Endodermal cell (in vitro differentiated cells): Measurements from ENCODE around the gene DGKD. TPM values are rescaled to one million over a fixed set of nuclear protein-coding genes. Genes with fewer than 3 reads are reported as not detected.

Experiments
- DNase-seq: peaks from one replicate; pipeline ENCODE4 v3.0.0-alpha.2; 2017
- H3K27ac ChIP-seq: 2 replicates; pipeline ENCODE4 v1.5.1; 2013; ENCODE audit warnings: mild to moderate bottlenecking, low read depth, low read length, moderate library complexity
- H3K27me3 ChIP-seq: 2 replicates; pipeline ENCODE4 v1.6.1; 2013; ENCODE audit warnings: mild to moderate bottlenecking, low read length, moderate library complexity; ENCODE audit not compliant: insufficient read depth, control insufficient read depth, poor library complexity, severe bottlenecking
- H3K36me3 ChIP-seq: 2 replicates; pipeline ENCODE4 v1.7.0; 2013; ENCODE audit warnings: mild to moderate bottlenecking, low read length, moderate library complexity; ENCODE audit not compliant: control insufficient read depth, insufficient read depth
- H3K4me1 ChIP-seq: one replicate; pipeline ENCODE4 v1.7.0; 2013; ENCODE audit warnings: low read length; ENCODE audit not compliant: control insufficient read depth, insufficient read depth
- H3K4me3 ChIP-seq: 2 replicates; pipeline ENCODE4 v1.5.1; 2013; ENCODE audit warnings: mild to moderate bottlenecking, low read length, moderate library complexity
- H3K9ac ChIP-seq: 2 replicates; pipeline ENCODE4 v1.6.1; 2013; ENCODE audit warnings: mild to moderate bottlenecking, low read length, moderate library complexity; ENCODE audit not compliant: poor library complexity, severe bottlenecking; ENCODE audit errors: extremely low read depth
- H3K9me3 ChIP-seq: 2 replicates; pipeline ENCODE4 v1.6.1; 2013; ENCODE audit warnings: mild to moderate bottlenecking, low read length, moderate library complexity; ENCODE audit not compliant: control insufficient read depth
- H3K27ac Mint-ChIP-seq: 2 replicates; pipeline ENCODE4 v1.8.0; 2020; ENCODE audit warnings: mixed read lengths
- H3K27me3 Mint-ChIP-seq: 2 replicates; pipeline ENCODE4 v1.8.0; 2021; ENCODE audit warnings: mild to moderate bottlenecking, mixed read lengths; ENCODE audit not compliant: insufficient read depth
- H3K36me3 Mint-ChIP-seq: 2 replicates; pipeline ENCODE4 v1.8.0; 2020; ENCODE audit warnings: low read depth, mixed read lengths
- H3K4me1 Mint-ChIP-seq: 2 replicates; pipeline ENCODE4 v1.8.0; 2020; ENCODE audit warnings: mixed read lengths
- H3K4me3 Mint-ChIP-seq: 2 replicates; pipeline ENCODE4 v1.8.0; 2020; ENCODE audit warnings: mild to moderate bottlenecking, moderate library complexity, mixed read lengths
- H3K9me3 Mint-ChIP-seq: 2 replicates; pipeline ENCODE4 v1.8.0; 2020; ENCODE audit warnings: mild to moderate bottlenecking, mixed read lengths
- whole genome bisulfite sequencing, 2 experiments: methylation state at CpG; one replicate each; pipeline versions ENCODE4 v1.1.5 to v1.1.7; 2013; ENCODE audit warnings: missing lambda C conversion rate in 2 of 2, mixed read lengths in 1 of 2; ENCODE audit not compliant: insufficient coverage in 1 of 2, insufficient read length in 1 of 2; 5-methylcytosine and 5-hydroxymethylcytosine counted together
- total RNA-seq, 2 donors: library from RNA; stranded (reverse); fragmentation: NEBNext Ultra II Directional in 1 of 2; extraction: Animal tissue kit (Norgen Biotek cat#: 25700) in 1 of 2; gene quantifications; 2 replicates in 1 of 2; 3 replicates in 1 of 2; pipeline ENCODE4 v1.2.1, GENCODE V29; 2021
- TF ChIP-seq, protein P1 (sequence below): fragments of 200-600 bp; sonication (generic); conservative IDR thresholded peaks from 2 replicates; pipeline ENCODE4 v1.5.0; 2021; ENCODE audit warnings: antibody characterized with exemption, mild to moderate bottlenecking

DGKD gene
- total RNA-seq, 2 donors from 2014 or later: 39.2 to 46.9 TPM

DNA sequence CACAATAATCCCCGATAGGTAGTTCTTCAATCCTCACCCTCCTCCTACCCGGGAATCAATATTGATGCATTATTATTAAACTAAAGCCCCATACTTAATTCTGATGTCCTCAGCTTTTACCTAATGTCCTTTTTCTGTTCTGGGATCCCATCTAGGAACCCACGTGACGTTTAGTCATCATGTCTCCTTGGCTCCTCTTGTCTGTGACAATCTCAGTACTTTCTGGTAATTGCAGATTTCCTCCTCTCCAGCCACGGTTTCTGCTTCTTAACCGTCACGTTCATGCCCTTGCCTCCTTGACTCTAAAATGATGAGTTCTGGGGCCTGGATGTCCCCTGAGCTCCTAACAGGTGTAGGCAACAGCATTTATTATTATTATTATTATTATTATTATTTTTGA, 2.9 kb upstream of the DGKD start:
- H3K27me3 ChIP-seq: peaks cover 66% of the 10 kb centered on the region
- H3K27ac ChIP-seq: no peak overlapping the region
- H3K36me3 ChIP-seq: no peaks in the 10 kb centered on the region
- WGBS, 2 experiments: 94 to 100% methylated on average over 4 to 7 of the region's 7 CpGs
- Mint-ChIP-seq H3K4me3 (no peak overlapping the region), H3K4me1 (peaks cover 38% of the 10 kb centered on the region), H3K27me3 (peaks cover 77% of the 10 kb centered on the region), H3K27ac (no peak overlapping the region), H3K9me3 (peaks cover 8% of the 10 kb centered on the region), H3K36me3 (no peaks in the 10 kb centered on the region)
- H3K4me3 ChIP-seq: no peak overlapping the region
- no peak for DNase-seq
- TF ChIP-seq, protein P1, sequence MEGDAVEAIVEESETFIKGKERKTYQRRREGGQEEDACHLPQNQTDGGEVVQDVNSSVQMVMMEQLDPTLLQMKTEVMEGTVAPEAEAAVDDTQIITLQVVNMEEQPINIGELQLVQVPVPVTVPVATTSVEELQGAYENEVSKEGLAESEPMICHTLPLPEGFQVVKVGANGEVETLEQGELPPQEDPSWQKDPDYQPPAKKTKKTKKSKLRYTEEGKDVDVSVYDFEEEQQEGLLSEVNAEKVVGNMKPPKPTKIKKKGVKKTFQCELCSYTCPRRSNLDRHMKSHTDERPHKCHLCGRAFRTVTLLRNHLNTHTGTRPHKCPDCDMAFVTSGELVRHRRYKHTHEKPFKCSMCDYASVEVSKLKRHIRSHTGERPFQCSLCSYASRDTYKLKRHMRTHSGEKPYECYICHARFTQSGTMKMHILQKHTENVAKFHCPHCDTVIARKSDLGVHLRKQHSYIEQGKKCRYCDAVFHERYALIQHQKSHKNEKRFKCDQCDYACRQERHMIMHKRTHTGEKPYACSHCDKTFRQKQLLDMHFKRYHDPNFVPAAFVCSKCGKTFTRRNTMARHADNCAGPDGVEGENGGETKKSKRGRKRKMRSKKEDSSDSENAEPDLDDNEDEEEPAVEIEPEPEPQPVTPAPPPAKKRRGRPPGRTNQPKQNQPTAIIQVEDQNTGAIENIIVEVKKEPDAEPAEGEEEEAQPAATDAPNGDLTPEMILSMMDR: no peak
- H3K4me1 ChIP-seq: no peaks in the 10 kb centered on the region
- peaks cover 6% of the 10 kb centered on the region for H3K9me3 ChIP-seq
- H3K9ac ChIP-seq: no peak overlapping the region

DNA sequence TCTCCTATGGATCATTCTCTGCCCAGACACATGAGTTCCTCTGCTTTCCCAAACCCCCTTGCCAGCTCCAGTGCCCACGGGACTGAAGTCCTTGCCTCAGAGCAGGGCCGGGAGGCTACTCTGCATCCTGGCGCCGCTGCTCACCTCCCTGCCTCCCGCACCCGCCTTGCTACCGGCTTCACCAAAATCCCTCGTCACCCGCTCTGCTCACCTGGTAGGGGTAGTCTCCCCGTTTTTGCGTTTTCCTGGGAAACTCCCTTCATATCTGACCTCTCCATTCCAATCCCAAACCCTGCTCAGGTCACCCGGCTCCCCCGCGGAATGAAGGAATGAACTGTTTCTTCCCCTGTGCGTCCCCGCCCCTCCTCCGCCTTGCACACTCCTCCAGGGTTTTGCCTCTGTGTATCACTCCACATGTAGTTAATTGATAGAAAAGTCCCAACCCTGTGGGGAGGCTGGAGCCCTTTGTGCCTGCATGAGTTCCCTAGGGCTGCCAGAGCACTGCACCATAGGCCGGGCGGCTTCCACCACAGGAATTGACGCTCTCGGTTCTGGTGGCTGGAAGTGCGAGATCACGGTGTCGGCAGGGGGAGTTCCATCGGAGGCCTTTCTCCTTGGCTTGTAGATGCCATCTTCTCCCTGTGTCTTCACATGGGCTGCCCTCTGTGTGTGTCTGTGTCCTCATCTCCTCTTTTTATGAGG, 2.0 kb upstream of the DGKD start:
- H3K4me1 ChIP-seq: no peaks in the 10 kb centered on the region
- peaks cover 8% of the 10 kb centered on the region for H3K9me3 Mint-ChIP-seq
- TF ChIP-seq, protein P1: no peak
- peaks cover 44% of the 10 kb centered on the region for H3K4me1 Mint-ChIP-seq
- H3K27me3 Mint-ChIP-seq: peaks cover 80% of the 10 kb centered on the region
- H3K27ac ChIP-seq: no peak overlapping the region
- 95 to 98% methylated on average over 14 to 25 of the region's 25 CpGs for WGBS, 2 experiments
- no peak overlapping the region for H3K27ac Mint-ChIP-seq
- H3K27me3 ChIP-seq: peaks cover 66% of the 10 kb centered on the region
- H3K4me3 Mint-ChIP-seq: no peak overlapping the region
- no peak overlapping the region for H3K4me3 ChIP-seq
- H3K9ac ChIP-seq: no peak overlapping the region
- H3K36me3 Mint-ChIP-seq: peaks cover 3% of the 10 kb centered on the region
- no peak for DNase-seq
- H3K9me3 ChIP-seq: peaks cover 6% of the 10 kb centered on the region
- H3K36me3 ChIP-seq: no peaks in the 10 kb centered on the region

DNA sequence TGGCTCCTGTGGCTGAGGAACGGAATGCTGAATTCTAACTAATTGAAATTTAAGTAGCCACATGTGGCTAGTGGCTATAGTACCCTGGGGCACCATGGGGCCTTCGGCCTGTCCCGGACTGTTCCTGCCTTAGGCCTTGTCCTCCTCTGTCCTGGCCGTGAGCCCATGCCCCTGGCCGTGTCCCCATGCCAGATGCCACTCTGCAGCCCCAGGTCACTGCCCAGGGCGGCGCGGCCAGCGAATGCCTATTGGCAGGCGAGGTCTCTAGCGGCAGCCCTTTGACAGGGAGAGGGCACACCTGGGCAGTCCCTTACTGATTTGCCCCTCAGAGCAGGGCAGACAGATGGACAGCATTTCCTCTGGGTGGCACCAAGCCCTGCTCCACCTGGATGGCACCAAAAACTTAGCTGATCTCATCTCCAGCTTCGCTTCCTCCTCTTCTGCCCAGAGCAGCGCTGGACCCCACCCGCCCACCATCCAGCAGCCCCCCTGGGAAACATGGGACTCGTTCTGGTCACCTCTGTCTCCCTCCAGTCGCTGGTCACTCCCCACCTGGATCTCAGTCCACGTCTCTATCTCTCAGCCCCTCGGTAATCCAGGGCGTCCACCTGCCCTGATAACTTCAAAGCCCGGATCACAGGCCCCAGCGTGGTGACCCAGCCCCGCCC, 1.1 kb upstream of the DGKD start:
- WGBS, 2 experiments: 67 to 78% methylated on average over 13 to 22 of the region's 22 CpGs
- Mint-ChIP-seq H3K27ac (peak overlapping the region; percentile 94), H3K9me3 (peaks cover 8% of the 10 kb centered on the region), H3K27me3 (peaks cover 71% of the 10 kb centered on the region), H3K4me3 (peak overlapping the region; percentile 77), H3K4me1 (peaks cover 36% of the 10 kb centered on the region), H3K36me3 (peaks cover 3% of the 10 kb centered on the region)
- no peak overlapping the region for H3K27ac ChIP-seq
- H3K9ac ChIP-seq: no peak overlapping the region
- TF ChIP-seq, protein P1: no peak
- peaks cover 6% of the 10 kb centered on the region for H3K9me3 ChIP-seq
- no peaks in the 10 kb centered on the region for H3K36me3 ChIP-seq
- peaks cover 60% of the 10 kb centered on the region for H3K27me3 ChIP-seq
- no peaks in the 10 kb centered on the region for H3K4me1 ChIP-seq
- DNase-seq: no peak
- H3K4me3 ChIP-seq: peak overlapping the region; percentile 82
